Measurements from ENCODE around the gene PTPRN2. TPM values are rescaled to one million over a fixed set of nuclear protein-coding genes. Genes with fewer than 3 reads are reported as not detected.

PTPRN2 gene
- total RNA-seq, 1 donor = 0.09 TPM

GRCh38 chr7:157717211-157718174 lies 870.1 kb downstream of the PTPRN2 start:
- H3K4me3 ChIP-seq (ENCODE audit: low read depth, low read length) = no peak overlapping the region
- TF ChIP-seq CTCF (IDR thresholded peaks at IDR 0.05; ENCODE audit: insufficient read depth, low read length) = no peak
- DNase-seq (ENCODE audit: low read depth) = no peak

- H3K4me3 ChIP-seq (ENCODE audit: low read depth, low read length) = no peak overlapping the region
- DNase-seq (ENCODE audit: low read depth) = no peak
- TF ChIP-seq CTCF (IDR thresholded peaks at IDR 0.05; ENCODE audit: insufficient read depth, low read length) = no peak
Observed at GRCh38 chr7:157715938-157716280, 871.7 kb downstream of the PTPRN2 start.

GRCh38 chr7:157715071-157715937 lies 872.3 kb downstream of the PTPRN2 start:
- no peak overlapping the region for H3K4me3 ChIP-seq (ENCODE audit: low read depth, low read length)
- TF ChIP-seq CTCF (IDR thresholded peaks at IDR 0.05; ENCODE audit: insufficient read depth, low read length) = no peak
- DNase-seq (ENCODE audit: low read depth) = no peak

GRCh38 chr7:157714166-157715070 lies 873.2 kb downstream of the PTPRN2 start:
- no peak overlapping the region for H3K4me3 ChIP-seq (ENCODE audit: low read depth, low read length)
- TF ChIP-seq CTCF (IDR thresholded peaks at IDR 0.05; ENCODE audit: insufficient read depth, low read length) = no peak
- DNase-seq (ENCODE audit: low read depth) = no peak

GRCh38 chr7:157713591-157713990 lies 874.0 kb downstream of the PTPRN2 start:
- TF ChIP-seq CTCF (IDR thresholded peaks at IDR 0.05; ENCODE audit: insufficient read depth, low read length) = no peak
- no peak for DNase-seq (ENCODE audit: low read depth)
- no peak overlapping the region for H3K4me3 ChIP-seq (ENCODE audit: low read depth, low read length)

- DNase-seq (ENCODE audit: low read depth) = no peak
- no peak overlapping the region for H3K4me3 ChIP-seq (ENCODE audit: low read depth, low read length)
- TF ChIP-seq CTCF (IDR thresholded peaks at IDR 0.05; ENCODE audit: insufficient read depth, low read length) = no peak
Observed at GRCh38 chr7:157712666-157713235, 874.9 kb downstream of the PTPRN2 start.

All from fibroblast of the aortic adventitia (primary cell).